HEK293 (cell line): ENCODE measurements around the gene GAL3ST1.

Experiments used
- ZBTB8A ChIP-seq: fragments of 450-650 bp; formaldehyde crosslinking; IDR thresholded peaks from 2 replicates; pipeline ENCODE4 v1.5.1; 2016; ENCODE audit warnings: missing biosample characterization, missing genetic modification characterization
- ZNF324 ChIP-seq: fragments of 450-650 bp; formaldehyde crosslinking; IDR thresholded peaks from 2 replicates; pipeline ENCODE4 v1.5.1; 2016; ENCODE audit warnings: missing biosample characterization, missing genetic modification characterization
- ZNF404 ChIP-seq: fragments of 450-650 bp; formaldehyde crosslinking; IDR thresholded peaks from 2 replicates; pipeline ENCODE4 v1.5.1; 2017; ENCODE audit warnings: missing biosample characterization, missing genetic modification characterization
- ZNF747 ChIP-seq: fragments of 450-650 bp; formaldehyde crosslinking; IDR thresholded peaks from 2 replicates; pipeline ENCODE4 v1.5.1; 2016; ENCODE audit warnings: missing biosample characterization, missing genetic modification characterization
- ZSCAN30 ChIP-seq: fragments of 450-650 bp; IDR thresholded peaks from 2 replicates; pipeline ENCODE4 v1.5.1; 2018; ENCODE audit warnings: missing biosample characterization, mild to moderate bottlenecking, missing genetic modification characterization, moderate library complexity
- TF ChIP-seq, protein P1 (sequence below): fragments of 450-650 bp; formaldehyde crosslinking; IDR thresholded peaks from 2 replicates; pipeline ENCODE4 v1.5.1; 2016; ENCODE audit warnings: missing biosample characterization, missing genetic modification characterization
- TF ChIP-seq, protein P2 (sequence below): fragments of 450-650 bp; formaldehyde crosslinking; IDR thresholded peaks from 2 replicates; pipeline ENCODE4 v1.5.1; 2016; ENCODE audit warnings: missing biosample characterization, missing genetic modification characterization

DNA sequence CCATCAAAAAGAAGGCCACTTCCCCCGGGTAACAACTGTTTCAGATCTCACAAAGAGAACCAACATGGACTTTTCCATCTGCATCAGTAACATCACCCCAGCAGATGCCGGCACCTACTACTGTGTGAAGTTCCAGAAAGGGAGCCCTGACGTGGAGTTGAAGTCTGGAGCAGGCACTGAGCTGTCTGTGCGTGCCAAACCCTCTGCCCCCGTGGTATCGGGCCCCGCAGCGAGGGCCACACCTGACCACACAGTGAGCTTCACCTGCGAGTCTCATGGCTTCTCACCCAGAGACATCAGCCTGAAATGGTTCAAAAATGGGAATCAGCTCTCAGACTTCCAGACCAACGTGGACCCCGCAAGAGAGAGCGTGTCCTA lies 31.7 kb downstream of the GAL3ST1 start:
- TF ChIP-seq, protein P1, sequence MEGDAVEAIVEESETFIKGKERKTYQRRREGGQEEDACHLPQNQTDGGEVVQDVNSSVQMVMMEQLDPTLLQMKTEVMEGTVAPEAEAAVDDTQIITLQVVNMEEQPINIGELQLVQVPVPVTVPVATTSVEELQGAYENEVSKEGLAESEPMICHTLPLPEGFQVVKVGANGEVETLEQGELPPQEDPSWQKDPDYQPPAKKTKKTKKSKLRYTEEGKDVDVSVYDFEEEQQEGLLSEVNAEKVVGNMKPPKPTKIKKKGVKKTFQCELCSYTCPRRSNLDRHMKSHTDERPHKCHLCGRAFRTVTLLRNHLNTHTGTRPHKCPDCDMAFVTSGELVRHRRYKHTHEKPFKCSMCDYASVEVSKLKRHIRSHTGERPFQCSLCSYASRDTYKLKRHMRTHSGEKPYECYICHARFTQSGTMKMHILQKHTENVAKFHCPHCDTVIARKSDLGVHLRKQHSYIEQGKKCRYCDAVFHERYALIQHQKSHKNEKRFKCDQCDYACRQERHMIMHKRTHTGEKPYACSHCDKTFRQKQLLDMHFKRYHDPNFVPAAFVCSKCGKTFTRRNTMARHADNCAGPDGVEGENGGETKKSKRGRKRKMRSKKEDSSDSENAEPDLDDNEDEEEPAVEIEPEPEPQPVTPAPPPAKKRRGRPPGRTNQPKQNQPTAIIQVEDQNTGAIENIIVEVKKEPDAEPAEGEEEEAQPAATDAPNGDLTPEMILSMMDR, result no peak
- TF ChIP-seq ZBTB8A (tag by site-specific recombination) (no peak), ZSCAN30 (no peak), ZNF324 (no peak), ZNF747 (no peak), ZNF404 (no peak)
- TF ChIP-seq, protein P2, sequence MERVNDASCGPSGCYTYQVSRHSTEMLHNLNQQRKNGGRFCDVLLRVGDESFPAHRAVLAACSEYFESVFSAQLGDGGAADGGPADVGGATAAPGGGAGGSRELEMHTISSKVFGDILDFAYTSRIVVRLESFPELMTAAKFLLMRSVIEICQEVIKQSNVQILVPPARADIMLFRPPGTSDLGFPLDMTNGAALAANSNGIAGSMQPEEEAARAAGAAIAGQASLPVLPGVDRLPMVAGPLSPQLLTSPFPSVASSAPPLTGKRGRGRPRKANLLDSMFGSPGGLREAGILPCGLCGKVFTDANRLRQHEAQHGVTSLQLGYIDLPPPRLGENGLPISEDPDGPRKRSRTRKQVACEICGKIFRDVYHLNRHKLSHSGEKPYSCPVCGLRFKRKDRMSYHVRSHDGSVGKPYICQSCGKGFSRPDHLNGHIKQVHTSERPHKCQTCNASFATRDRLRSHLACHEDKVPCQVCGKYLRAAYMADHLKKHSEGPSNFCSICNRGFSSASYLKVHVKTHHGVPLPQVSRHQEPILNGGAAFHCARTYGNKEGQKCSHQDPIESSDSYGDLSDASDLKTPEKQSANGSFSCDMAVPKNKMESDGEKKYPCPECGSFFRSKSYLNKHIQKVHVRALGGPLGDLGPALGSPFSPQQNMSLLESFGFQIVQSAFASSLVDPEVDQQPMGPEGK (tag by site-specific recombination), result no peak
